NOMO-1 (cell line): Measurements from ENCODE around the gene OR52B6.
"Not testable (repeated sequence)": the region's sequence is repeated elsewhere in the genome, so short reads cannot be mapped to it uniquely, and the experiment has no call there.

Experiments used
- DNase-seq, 2 experiments: peaks; one replicate each; lab custom pipeline; 2025; ENCODE audit not compliant: unreplicated experiment in 2 of 2; lab: John Stamatoyannopoulos, UW

The OR52B6 gene

DNA sequence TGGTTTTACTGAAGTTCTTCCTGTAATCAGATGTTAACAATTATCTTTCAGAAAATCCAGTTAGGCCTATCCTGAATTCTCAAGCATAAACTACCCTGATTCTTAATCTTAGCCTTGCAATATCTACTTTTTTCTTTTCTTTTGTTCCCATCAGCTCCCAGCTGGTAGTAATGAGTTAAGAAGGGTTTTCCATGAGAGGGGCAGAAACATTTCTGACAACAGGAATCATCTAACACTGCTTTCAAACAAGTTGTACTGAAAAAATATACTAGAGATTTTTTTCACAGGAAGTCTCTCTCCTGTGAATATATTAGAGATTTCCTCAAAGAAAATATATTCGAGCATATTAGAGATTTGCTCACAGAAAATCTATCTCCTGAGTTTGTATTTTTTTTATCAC is 12.5 kb downstream of the OR52B6 start:
- DNase-seq: no peak

DNA sequence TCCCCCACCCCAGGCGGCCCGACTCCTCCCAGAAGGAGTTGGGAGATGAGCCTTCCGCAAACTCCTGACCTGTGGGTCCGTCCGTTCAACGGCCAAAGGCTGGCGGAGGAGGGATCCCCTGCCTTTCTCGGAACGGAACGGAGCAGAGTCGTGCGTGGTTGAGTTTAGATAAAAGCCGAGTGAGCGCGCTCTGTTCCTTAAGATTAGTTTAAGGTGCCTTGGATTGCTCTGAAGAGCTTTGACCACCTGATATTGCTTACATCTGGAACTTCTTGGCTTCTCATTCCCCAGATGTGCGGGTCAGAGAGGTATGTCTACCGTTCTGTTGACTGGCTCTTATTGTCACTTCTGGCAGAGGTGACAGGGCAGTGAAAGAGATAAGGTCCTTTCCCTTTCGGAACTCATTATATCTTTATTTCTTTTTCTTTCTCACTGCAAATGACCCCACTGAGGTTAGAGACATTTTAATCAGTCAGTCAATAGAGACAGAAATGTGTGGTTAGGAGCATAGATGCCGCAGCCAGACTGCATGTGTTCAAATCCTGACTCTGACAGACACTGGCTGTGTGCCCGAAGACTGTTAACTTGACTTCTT is 16.0 kb downstream of the OR52B6 start, which contains the start of gene TRIM6:
Gene TRIM6, plus strand, starts transcription at position 31 of the 595 bp plus-strand sequence. Its CDS starts 261 bp downstream, at position 292.
- peak; percentile 14 to 29 for DNase-seq

GRCh38 chr11:5597953-5598352 is 17.3 kb downstream of the OR52B6 start:
- no peak for DNase-seq

DNA sequence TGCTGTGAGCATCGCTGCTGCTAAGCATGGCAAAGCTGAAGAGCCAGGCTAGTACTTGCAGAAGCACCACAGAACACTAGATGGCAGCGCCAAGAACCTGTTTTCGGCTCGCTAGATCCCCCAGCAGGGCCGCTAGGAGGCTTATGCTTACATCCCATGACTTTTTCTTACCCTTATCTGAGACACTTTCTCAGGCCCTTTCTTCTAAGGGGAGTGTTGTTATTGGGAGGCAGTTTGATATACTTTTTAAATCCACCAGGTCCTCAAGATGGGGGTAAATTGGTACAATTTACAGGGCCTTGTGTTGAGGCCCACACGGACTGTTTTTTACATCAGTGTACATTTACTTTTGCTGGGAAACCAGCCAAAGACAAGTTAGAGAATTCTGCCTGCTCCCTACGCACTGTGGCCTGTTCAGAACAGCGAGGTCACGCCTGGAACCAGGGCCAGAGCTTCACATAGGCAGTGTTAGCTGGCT is 19.7 kb downstream of the OR52B6 start:
- DNase-seq: peak; percentile 42 to 45

DNA sequence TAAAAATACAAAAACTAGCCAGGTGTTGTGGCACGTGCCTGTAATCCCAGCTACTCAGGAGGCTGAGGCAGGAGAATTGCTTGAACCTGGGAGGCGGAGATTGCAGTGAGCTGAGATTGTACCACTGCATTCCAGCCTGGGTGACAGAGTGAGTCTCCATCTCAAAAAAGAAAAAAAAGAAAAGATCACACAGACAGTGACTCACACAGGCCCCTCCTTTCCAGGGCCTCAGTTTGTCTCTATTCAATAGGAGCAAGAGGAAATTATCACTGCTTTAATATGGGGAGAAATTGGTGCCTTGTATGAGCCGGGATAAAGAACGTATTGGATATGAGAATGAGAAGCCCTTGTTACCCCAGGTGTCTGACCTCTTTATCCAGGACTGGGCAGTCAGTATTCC is 22.1 kb downstream of the OR52B6 start:
- DNase-seq: not testable (repeated sequence)

- no peak for DNase-seq
Observed at GRCh38 chr11:5603326-5603725, 22.6 kb downstream of the OR52B6 start.

DNA sequence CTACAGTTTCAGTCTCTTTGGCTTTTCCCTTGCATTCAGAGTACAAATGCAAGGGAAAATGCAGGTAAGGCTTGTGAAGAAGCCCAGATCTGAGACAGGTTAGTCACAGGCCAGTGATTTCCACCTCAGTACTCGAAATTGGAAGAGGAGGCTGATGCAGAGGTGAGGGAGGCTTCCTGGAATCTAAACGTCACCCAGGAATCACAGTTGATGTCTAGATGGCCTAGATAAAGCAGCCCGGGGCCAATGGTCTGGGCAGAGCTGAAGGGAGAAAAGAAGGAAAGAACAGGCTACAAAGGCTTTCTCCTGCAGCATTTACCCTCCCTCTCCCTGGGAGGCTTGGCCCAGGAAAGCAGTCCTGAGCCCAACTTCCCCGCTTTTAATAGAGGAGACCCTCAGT is 24.2 kb downstream of the OR52B6 start:
- no peak for DNase-seq

DNA sequence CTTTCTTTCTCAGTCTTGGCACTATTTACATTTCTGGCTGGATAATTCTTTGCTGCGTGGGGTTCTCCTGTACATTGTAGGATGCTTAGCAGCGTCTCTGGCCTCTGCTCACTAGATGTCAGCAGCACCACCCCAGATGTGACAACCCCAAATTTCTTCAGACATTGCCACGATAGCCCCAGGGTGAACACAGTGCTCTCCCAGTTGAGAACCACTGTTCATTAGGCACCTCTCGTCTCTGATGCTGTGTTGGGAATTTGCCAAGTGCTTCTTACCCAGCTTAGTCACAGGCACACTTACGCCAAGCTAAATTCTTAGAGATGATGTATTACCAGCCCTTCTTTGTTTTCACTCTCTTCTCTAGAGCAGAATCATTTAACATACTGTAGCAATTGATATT is 25.2 kb downstream of the OR52B6 start:
- no peak for DNase-seq

DNA sequence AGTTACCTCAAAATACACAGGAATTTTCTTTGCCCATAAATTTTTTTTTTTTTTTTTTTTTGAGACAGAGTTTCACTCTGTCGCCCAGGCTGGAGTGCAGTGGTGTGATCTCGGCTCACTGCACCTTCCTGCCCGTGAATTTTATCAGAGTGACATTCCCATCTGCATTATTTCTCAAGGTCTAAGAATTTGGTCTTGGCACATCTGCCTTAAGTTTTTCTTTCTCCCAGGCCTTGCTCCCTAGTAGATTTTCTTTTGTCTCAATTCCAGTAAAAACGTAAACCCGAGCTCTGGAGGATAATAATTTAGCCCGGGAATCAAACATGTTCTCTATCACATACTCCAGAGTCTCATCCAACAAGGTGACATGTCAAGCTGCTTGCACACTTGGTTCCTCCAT is 28.1 kb downstream of the OR52B6 start:
- DNase-seq: no peak

DNA sequence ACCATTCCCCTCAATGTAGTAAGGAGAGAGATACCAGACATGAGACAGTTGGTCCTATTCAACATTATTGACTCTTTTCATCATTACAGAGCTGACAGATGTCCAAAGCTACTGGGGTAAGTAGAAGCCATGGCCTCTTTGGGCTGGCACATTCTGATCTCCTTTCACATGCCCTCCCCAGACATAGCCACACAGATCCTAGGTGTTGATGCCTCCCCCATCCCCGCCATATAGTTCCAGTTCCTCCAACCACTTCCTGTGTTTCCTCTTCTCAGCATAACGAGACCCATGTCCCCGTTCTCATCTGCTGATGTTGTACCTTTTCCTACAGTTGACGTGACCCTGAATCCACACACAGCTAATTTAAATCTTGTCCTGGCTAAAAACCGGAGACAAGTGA is 29.8 kb downstream of the OR52B6 start:
- DNase-seq: no peak

GRCh38 chr11:5611627-5612026 is 30.9 kb downstream of the OR52B6 start:
- no peak for DNase-seq

GRCh38 chr11:5618807-5619206 is 38.1 kb downstream of the OR52B6 start:
- DNase-seq: no peak

DNA sequence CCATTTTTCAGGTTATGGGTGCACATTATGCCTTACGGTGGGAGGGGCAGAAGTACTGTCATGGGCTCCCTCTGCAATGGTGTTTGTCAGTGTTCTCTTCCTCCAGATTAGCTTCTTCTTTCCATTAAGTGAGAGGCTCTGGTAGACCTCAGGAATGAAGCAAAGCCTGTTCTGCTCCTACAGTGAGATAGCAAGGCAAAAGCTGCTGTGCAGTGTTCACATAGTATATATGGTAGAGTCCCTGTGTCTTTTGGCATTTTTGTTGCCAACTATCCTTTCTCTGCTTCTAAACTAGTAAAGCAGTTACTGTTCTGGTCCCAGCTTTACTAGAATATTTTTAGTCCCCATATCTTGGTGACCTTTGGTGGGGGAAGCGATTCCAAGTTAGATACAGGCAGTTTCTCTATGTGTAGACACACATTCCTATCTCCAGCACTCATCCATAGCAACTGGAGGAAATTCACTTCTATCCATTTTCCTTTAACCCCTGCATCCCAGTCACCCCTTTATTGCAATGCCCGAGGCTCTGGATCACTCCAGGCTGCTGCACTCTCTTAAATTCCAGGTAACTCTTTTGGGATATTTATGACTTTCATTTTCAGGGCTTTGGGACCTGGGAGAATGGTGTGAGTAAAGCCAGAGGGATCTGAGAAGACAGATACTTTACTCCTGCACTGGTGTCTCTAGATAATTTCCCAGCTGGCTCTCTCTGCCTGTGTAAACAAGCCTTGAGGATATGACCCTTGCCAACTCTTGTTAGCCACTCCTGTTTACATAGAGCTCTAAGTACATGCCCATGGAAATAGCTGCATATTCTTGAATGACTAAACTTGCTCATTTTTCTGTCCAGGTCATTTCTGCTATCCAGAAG is 40.2 kb downstream of the OR52B6 start:
- no peak for DNase-seq

GRCh38 chr11:5621580-5621979 is 40.9 kb downstream of the OR52B6 start:
- no peak for DNase-seq

DNA sequence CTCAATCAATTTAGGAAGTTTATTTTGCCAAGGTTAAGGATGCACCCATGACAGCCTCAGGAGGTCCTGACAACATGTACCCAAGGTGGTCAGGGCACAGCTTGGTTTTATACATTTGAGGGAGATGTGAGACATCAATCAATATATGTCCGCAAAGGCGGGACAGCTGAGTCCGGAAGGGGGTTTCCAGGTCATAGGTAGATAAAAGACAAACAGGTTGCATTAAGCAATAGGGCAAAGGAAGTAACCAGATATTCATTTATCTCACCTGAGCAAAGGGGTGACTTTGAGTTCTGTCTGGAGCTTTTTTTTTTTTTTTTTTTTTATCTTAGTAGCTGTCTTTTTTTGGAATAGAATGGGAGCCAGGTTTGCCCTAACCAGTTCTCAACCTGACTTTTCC is 42.1 kb downstream of the OR52B6 start:
- no peak for DNase-seq

DNA sequence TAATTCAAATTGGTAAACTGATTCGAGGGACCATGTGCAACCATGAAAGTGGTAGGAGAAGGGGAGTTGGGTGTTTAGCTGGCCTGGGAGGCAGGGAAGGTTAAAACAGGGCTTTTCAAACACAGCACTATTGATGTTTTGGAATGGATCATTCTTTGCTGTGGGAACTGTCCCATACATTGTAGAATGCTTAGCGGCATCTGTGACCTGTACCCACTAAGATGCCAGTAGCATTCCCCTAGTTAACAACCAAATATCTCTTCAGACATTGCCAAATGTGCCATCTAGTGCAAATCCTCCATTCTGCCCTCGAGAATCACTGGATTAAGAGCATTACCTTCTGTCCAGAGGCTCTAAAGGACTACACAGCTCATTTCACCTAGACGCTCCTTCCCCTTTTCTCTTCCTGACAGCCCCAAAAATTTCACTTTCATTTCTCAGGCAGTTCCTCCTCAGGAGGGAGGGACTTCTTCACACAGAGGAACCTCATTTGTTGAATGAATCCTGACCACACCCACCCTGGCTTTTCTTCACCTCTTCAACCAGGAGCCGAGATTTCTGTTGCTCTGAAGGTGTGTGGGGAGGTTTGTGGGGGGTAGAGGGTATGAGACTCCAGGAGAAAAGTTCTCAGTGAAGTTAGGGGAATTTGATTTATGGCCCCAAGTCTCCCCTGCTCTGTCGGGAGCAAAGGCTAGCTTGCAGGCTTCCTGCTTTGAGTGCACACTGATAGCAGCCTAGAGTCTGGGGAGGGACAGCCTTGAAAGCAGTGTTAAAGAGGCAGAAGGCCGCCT is 44.0 kb downstream of the OR52B6 start, which contains the start of gene TRIM34:
Gene TRIM34, plus strand, starts transcription at position 513 of the 791 bp plus-strand sequence. CDS start 7,331 bp downstream, outside the sequence.
- DNase-seq: peak; percentile 89 to 95

DNA sequence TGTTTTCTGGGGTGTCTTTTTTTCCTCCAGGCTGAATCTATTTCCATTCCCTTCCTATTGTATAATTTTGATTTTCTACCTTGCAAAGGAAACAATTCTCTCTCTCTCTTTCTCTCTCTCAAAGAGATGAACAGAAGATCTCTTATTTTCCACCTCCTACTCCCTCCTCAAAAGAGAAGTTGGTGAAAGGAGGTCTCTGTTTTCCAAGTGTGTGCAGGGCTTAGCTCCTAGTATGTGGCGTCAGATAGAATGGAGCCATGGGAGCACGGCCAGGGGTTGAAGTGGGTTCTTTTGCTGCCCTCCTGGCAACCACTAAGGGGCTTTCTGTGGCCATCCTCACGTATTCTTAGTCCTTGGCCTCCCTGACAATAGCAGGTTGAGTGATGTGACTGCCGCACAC is 44.6 kb downstream of the OR52B6 start:
- DNase-seq: no peak

DNA sequence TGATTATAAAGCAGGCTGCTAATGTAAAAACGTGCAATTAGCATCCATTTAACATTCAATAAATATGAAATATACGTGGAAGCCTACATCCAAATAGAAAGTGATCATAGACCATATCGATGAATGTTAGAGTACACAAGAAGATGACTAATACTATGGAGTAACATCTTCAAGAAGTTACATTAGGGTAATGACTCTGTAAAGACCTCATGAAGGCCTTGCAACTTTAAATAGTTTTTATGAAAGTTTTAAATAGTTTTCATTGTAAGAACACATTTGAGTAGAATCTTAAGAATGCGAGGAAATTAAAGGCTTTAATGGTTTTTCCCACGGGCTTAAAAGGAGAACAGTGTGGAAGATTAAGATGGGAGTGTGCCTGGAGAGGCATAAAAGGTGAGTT is 45.5 kb downstream of the OR52B6 start:
- DNase-seq: peak in 1 of 2 experiments; percentile 37

GRCh38 chr11:5631417-5631816 is 50.7 kb downstream of the OR52B6 start:
- no peak for DNase-seq
